Kidney glomerular epithelial cell (primary cell): ENCODE measurements around the gene VWA8.

Experiments used
- DNase-seq: peaks from one replicate; lab custom pipeline; 2025; lab: John Stamatoyannopoulos, UW

VWA8 gene

GRCh38 chr13:41682766-41683165, 278.1 kb downstream of the VWA8 start:
- no peak for DNase-seq

- no peak for DNase-seq
Measured at GRCh38 chr13:41682001-41682400, 278.9 kb downstream of the VWA8 start.

GRCh38 chr13:41681587-41681986, 279.3 kb downstream of the VWA8 start:
- DNase-seq, result no peak

GRCh38 chr13:41680900-41681299, 280.0 kb downstream of the VWA8 start:
- DNase-seq, result no peak

GRCh38 chr13:41678848-41679247, 282.1 kb downstream of the VWA8 start:
- DNase-seq, result no peak

- DNase-seq, result no peak
Measured at GRCh38 chr13:41678249-41678648, 282.7 kb downstream of the VWA8 start.

- DNase-seq, result no peak
Measured at GRCh38 chr13:41675306-41675705, 285.6 kb downstream of the VWA8 start.

GRCh38 chr13:41674246-41674645, 286.7 kb downstream of the VWA8 start:
- DNase-seq, result no peak

GRCh38 chr13:41673640-41674039, 287.3 kb downstream of the VWA8 start:
- DNase-seq, result no peak

- no peak for DNase-seq
Measured at GRCh38 chr13:41670873-41671443, 290.0 kb downstream of the VWA8 start.

- DNase-seq, result peak; percentile 86
Measured at GRCh38 chr13:41668130-41668757, 292.7 kb downstream of the VWA8 start.

GRCh38 chr13:41666644-41667043, 294.3 kb downstream of the VWA8 start:
- DNase-seq, result no peak

- DNase-seq, result no peak
Measured at GRCh38 chr13:41660411-41660810, 300.5 kb downstream of the VWA8 start.

GRCh38 chr13:41658057-41658661, 302.8 kb downstream of the VWA8 start:
- no peak for DNase-seq

- DNase-seq, result no peak
Measured at GRCh38 chr13:41655997-41656396, 304.9 kb downstream of the VWA8 start.

GRCh38 chr13:41654796-41655195, 306.1 kb downstream of the VWA8 start:
- no peak for DNase-seq

- peak; percentile 47 for DNase-seq
Measured at GRCh38 chr13:41652735-41653361, 308.1 kb downstream of the VWA8 start.

- DNase-seq, result no peak
Measured at GRCh38 chr13:41651413-41652058, 309.4 kb downstream of the VWA8 start.

- no peak for DNase-seq
Measured at GRCh38 chr13:41650706-41651105, 310.2 kb downstream of the VWA8 start.

- DNase-seq, result no peak
Measured at GRCh38 chr13:41649659-41650058, 311.2 kb downstream of the VWA8 start.

GRCh38 chr13:41648314-41648935, 312.5 kb downstream of the VWA8 start:
- DNase-seq, result peak; percentile 58

- peak; percentile 31 for DNase-seq
Measured at GRCh38 chr13:41647699-41648313, 313.1 kb downstream of the VWA8 start.
